NCI-H146 treated with DMSO at 0.1 percent for 48 hours (cell line): ENCODE data around the gene CITED1.

ENCODE experiments used
- DNase-seq: peaks from one replicate; lab custom pipeline; 2025; ENCODE audit not compliant: unreplicated experiment; lab: John Stamatoyannopoulos, UW

The CITED1 gene

DNA sequence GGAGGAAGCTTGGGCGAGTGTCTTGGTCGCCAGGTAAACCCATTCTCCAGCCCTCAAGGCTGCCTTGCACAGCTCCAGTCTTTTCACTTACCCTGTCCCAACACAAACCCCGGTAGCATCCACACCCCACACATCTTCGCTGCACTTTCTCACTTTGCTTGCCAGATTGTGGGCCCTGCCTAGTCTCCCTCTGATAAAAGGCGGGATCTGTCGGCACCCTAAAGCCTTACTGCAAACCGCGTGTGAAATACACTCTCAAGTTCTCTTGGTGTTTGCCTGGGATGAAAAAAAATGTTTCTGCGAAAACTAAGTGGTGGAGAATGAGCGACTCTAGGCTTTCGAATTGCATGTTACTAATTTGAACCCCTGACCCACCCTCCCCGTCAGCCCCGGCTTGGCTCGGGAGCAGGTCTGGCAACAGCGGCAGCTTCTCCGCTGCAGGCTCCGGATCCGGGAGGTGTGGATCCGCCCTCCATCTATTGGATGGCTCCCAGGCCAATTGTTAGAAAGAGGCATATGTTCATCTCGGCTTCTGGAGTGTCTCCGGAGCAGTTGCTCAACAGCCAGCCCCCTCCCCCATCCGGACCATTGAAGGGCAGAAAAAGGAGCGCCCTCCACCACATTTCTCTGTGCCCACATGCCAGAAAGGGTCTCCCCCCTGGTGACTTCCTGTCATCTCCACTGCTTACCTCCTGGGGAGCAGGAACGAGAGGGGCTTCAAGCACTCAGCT is 3.0 kb upstream of the CITED1 start:
- DNase-seq, result peak; percentile 39

DNA sequence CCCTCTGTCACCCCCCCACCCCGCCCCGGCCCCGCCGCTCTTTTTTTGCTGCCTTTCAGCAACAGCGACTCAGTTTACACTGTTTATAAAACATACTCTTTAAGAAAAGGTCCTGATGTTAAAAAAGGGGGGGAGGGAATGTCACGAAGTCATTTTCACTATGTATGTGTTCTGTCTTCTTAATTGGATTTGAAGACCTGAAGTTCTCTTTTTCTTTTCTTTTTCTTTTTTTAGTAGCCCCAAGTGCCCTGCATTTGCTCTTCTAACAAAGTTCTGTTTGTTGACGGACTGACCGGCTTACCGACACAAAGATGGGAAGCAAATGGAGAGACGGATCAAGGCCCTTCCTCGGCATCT is 2.5 kb upstream of the CITED1 start:
- DNase-seq, result no peak

DNA sequence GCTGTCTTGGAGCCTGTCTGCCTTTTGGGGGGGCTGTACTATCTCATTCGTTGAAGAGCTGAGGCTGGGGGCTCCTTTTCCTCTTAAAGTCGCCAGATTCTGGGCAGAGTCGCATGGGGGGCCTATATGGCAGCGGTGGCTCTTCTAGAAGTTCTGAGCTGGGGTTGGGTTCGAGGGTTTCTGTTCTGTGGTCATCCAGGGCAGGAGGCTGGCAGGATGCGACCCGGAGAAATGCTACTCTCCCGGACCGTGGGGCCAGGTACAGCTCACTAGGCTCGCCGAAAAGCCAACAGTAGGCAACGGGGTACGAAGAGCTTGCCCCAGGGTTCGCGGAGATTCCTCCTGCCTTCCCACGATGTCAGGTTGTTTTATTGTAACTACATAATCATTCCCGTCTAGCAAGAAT is 1.9 kb upstream of the CITED1 start:
- DNase-seq, result no peak

DNA sequence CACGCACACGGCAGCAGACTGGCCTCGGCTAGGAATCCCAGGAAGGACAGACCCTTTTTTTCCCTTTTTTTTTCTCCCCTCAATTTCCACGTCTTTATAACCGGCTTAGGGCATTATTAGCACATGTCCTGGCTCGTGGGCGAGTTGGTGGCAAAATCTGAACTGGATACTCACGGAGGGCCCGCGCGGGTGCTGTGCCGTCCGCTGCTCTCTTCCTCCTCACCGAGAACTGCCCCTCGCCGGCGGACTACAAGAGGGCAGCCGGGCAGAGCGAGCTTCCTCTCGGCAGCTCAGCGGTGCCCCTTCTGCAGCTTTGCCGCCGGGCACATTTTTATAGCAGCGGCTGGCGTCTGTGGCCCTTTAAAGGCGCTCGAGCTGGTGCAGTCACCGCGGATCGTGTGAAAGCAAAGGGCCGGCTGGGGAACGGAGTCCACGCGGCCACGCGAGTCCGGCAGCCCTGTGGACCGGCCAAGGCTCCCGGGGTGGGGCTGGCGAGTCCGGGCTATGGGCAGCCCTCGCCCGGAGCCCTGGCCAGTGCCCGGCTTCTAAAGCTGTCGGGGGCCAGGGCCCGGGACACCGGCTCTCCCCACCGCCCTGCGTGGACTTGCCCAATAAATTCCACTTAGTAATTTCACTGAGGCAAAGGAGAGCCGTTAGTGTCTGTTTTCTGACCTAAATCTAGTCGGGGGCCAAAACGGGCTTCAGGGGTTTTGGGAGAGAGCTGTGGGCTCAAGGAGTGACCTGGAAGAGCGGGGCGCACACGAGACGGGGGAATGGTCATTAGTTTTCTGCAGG is 1.3 kb upstream of the CITED1 start:
- peak; percentile 63 for DNase-seq

DNA sequence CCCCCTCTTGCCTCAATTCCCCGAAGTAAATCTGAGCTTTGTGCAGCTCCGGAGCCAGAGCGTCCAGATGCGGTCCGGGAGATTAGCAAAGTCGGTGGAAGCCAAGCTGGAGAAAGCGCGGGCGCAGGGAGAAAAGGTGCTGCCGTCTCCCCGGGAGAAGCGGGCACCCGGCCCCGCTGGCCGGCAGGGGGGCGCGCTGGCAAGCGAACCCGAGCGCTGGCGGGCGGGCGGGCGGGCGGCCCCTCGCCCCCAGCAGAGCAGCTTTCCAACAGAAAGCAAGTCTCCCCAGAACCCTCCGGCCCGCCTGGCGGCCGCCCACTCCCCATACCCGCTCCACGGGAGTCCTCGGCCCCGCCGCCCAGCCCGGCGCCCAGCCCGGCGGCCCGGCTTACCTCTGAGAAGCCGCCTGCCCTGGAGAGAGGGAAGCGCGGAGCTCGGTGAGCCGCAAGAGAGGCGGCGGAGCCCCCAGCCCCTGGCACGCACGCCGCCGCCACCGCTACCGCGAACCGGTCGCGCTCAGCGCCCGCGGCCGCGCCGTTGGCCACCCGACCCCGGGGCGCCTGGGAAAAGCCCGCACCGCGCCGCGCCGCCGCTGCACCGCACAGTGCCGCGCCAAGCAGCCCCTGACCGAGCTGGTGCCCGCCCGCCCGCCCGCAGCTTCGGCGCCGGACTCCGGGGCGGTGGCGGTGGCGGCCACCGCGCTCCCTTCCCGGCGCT is 529 bp upstream of the CITED1 start:
- DNase-seq, result no peak

DNA sequence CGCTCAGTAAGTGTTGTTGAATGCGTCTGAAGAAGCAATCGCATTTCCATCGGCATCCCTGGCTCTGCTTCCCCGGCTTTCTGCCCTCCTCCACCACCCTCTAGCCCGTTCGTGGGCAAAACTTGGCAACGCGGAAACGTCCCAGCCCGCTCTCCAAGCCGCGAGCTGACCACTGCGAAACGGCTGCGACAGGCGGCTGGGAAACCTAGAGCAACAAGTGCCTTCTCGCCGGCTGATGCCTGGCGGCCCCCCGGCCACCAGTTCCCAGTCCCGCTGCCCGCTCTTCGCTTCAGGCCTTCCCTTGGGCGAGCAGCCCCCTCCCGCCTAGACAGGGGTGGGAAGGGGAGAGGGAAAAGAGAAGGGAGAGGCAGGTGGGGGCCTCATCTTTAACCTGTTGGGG is 837 bp downstream of the CITED1 start:
- no peak for DNase-seq

DNA sequence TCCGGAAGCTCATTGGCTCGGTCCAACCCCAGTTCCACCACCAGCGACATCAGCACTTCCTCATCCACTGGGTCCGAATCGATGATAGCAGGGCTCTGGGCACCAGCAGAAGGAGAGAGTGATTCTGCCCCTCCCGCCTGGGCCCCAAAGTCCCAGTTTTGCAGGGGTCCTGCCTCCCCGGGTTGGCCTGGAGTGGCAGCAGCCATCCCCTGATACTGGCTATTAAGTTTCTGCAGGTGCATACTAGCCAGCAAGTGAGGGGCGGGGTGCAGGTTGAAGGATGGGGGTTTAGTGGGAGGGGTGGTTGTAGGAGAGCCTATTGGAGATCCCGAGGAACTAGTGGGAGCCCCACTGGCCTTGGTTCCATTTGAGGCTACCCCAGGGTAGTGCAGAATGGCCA is 3.9 kb downstream of the CITED1 start:
- no peak for DNase-seq

DNA sequence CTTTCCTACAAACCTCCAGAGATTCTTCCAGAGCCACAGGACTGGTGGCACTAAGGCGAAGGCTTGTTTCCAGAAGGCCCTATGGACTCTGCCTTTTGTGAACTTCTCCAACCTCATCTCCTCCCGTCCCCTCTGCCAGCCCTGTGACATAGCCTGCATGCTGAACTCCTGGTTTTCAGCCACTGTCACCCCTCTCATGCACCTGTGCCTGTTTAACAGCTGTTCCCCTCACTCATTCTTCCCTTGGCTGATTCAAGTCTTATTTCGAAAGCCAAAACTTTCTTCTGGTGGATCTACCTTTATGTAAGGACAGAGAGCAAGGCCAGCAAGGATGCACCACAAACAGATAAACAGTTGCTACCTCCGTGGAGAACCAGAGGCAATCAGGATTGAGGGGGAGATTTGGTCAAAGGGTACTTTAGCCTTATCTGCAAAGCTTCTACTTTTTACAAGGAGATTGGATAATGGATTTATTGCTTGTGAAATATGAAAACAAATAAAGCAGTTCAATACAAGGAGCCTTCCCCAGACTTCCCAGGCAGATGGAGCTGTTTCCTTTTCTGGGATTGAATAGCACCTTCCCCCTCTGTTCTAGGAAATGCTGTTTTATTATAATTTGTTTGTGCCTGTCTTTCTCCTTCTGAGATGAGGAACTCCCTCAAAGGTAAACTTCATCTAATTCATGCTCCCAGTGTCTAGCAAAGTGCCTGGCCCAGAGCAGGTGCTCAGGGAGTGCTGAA is 5.7 kb downstream of the CITED1 start:
- no peak for DNase-seq

DNA sequence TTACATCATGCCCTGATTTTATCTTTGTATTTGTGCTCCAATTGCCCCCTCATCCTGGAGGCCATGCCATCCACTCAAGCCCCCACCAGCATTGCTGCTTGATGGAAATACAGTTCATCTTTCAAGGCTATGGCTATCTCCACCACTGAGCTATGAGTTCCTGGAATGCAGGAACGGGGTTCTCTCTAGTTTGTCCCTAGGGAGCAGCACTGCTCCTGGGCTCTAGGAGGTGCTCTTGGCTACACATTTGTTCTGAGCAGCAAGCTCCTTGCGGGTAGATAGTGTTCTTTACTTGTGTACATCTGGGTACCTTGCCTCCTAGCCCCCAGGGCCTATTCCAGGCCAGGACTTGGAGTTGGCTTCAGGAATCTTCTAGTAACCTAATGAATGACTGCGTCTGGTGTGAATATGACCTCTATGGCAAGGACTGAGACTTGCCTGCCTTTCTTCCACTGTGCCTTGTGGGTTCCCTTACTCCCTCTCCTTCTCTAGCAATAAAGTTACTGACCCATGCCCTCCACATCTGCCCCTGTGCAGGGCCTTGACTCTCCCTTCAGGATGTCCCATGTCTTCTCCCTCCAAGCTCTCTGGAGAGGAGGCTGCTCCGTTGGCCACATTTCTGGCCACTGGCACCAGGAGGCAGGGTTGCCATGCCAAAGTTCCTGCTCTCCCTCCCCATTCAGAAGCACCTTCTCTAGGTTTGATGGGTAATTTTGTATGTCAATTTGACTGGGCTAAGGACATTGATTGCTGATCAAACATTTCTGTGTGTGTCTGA is 7.6 kb downstream of the CITED1 start:
- DNase-seq, result no peak

DNA sequence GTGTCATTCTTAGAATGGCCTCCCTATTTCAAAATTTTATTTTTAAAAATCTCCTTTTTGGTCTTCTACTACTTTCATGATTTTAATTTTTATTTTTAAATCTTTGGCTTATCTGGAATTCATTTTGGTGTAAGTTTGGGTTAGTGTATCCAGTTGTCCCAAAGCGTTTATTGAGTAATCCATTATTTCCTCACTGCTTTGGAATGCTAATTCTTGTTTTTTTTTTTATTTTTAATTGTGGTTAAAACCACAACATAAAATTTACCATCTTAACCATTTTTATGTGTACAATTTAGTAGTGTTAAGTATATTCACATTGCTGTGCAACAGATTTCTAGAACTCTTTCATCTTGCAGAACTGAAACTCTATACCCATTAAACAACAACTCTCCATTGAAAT is 8.7 kb downstream of the CITED1 start:
- no peak for DNase-seq

DNA sequence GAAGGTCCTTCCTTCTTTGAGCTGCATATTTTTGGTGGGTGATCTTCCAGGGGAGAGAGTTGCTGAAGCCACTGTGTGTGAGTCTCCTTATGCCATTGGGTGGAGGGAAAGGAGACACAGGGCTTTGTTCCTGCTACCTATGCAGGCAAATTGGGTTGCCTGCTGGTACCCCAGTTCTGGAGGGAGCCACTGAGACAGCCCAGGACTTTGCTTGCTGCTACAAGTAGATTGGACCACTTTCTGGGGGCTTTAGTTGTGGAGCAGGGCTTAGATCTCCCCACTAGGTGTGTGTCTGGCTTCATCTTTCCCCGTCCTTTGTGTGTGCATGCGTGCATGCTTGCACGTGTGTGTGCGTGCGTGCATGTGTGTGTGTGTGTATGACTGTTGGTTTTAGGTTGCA is 10.0 kb downstream of the CITED1 start:
- no peak for DNase-seq

DNA sequence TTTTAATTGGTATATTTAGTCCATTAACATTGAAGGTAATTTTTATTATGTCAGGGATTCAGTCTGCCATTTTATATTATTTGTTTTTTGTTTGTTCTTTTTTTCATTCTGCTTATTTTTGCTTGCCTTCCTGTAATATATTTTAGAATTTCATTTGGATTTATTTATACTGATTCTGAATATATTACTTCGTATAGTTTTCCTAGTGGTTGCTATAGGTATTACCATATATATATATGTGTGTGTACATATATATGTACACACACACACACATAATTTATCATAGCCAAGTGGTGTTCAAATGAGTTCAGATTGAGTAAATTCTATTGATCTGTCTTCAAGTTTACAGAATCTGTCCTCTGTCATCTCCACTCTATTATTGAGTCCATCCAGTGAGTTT is 11.2 kb downstream of the CITED1 start:
- no peak for DNase-seq

DNA sequence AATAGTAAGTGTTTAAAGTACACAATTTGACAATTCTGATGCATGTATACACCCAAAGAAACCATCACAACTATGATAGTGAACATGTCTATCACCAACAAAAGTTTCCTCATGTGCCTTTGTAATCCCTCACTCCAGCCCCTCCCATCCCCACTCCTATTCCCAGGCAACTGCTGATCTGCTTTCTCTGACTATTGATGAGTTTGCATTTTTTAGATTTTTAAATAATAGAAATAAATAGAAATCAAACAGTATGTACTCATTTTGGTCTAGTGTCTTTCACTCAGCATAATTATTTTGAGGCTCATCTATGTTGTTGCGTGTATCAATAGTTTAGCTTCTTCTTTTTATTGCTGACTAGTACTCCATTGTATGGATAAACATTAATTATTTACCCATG is 23.4 kb downstream of the CITED1 start:
- no peak for DNase-seq

DNA sequence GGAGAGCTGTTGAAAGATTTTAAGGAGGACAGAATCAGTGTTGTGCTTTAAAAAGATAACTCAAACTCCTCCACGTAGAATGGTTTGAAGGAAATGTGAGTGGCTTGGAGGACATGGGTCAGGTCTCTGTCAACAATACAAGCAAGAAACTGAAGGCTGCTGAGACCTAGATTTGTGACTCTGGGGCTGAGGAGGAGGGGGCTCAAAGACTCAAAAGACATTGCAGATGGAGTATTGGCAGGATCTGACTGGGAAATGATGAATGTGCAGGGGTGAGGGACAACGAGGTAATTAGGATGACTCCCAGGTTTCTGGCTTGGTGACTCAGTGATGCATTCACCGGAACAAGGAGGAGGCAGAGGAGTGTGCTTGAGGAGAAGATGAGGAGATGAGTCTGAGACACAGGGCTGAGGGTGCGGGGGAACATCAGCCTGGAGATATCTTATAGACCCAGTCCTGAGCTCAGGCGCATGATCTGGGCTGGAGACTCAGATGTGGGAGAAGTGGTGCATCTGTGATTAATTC is 25.3 kb downstream of the CITED1 start:
- no peak for DNase-seq

DNA sequence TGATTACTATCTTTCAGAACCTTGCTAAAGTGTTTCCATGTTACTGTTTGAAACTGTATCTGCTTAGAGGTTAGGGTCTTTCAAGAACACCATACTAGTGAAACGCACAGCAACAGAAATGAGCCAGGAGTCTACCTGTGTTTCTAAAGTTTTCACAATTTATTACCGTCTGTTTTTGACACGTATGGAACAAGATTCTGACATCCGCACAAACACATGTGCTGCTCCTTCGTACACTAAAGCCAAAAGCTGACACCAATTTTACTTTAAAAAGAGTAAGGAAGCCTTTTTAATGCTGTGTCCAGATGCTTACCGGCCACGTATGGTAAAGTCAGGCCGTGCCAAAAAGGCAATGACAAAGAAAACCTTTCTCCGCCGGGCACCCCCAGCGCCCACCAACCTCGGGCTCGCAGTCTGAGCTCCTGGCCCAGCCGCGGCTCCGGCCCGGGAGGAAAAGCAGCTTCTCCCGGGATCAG is 29.2 kb downstream of the CITED1 start:
- no peak for DNase-seq

DNA sequence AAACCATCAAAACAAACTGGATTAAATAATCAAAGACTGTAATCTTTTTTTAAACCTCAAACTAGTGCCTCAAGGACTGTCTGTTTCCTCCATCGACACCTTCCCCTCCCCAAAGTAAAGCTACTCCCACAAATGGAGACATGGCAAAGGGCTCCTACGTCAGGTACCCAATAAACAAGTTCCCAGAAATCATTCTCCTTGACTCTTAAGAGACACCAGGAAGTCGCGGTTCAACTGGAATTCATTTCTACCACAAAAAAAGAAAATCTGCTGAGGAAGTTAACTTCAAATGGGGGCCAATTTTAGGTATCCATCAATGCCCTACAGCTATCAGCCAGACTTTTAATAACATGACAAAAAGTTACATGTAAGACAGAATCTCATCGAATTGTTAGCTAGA is 31.2 kb downstream of the CITED1 start:
- DNase-seq, result no peak

DNA sequence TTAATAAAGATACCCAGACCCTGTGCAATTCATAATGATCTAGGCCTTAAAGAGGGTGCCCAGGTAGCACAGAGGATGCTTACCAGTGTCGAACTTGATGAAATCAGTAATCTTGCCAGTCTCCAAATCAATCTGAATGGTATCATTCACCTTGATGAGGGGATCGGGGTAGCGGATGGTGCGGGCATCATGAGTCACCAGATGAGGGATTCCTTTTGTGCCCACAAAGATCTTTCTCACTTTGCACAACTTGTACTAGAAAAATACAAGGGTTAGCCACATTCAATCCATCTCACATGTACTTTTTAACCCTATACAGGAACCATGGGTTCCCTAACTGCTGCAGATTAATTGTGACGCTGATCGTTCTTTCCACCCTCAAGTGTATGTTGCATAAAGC is 32.0 kb downstream of the CITED1 start:
- DNase-seq, result no peak

DNA sequence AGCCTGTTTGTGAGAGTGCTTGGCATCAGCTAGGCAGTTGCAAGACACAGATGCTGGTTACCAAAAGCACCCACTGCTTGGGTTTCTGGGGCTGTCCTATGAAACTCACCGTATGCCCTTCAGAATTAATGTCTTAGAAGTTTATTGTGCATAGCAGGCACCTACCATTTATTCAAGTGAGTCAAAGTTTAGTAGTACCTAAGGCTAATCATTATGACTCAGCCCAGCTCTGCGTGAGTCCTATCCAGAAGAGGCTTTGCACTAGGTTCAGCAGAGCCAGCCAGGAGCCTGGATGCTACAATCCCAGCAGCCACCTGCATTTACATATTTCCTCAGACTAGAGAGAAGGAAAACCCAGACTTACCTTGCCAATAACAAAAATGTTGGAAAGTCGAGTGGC is 32.8 kb downstream of the CITED1 start:
- no peak for DNase-seq

DNA sequence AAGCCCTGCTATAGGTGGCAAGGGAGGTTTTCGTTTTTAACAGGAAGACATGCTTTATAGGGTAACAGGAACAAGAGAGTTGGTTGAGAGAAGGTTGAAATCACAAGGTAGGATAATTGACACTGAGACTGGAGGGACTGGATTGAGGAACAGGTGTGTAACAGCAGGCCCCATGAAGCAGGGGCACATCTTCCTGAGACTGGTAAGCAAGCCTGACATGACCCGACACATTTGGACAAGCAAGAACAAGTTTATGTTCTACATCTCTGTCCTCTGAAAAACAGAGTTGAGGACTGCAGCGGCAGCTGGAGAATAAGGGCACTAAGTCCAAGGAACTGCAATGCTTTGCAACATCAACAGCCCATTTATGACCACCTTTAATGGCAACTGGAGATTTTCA is 33.9 kb downstream of the CITED1 start:
- no peak for DNase-seq

DNA sequence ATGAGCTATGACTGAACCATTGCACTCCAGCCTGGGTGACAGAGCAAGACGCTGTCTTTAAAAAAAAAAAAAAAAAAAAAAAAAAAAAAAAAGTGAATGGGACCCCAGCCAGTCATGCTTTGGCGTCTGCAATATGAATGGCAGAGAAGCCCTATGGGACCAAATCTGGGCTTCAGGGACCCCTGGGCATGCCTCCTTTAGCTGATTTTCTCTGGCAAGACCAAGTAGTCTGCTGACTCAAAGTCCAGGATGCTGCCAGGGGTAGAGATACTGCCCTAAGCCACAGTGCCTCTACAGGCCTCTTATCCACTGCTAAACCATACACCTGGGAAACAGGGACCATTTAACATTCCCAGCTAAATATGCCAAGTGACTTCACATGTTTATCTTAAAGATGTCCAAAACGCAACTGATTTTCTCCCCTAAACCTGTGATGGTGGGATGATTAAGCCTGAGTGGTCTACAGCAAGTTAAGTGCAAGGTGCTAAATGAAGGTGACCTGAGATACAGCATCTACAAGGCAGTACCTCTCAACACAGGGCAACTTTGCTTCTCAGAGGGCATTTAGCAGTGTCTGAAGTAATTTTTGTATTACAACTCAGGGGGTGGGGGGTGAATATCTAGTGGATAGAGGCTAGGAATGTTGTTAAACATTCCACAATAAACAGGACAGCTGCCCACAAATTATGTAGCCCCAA is 34.5 kb downstream of the CITED1 start:
- no peak for DNase-seq
